ENCODE measurements around the gene KIAA1671. TPM values are rescaled to one million over a fixed set of nuclear protein-coding genes. Genes with fewer than 3 reads are reported as not detected.

The KIAA1671 gene
- total RNA-seq, 1 experiment from 2014 or later = 12.8 TPM

DNA sequence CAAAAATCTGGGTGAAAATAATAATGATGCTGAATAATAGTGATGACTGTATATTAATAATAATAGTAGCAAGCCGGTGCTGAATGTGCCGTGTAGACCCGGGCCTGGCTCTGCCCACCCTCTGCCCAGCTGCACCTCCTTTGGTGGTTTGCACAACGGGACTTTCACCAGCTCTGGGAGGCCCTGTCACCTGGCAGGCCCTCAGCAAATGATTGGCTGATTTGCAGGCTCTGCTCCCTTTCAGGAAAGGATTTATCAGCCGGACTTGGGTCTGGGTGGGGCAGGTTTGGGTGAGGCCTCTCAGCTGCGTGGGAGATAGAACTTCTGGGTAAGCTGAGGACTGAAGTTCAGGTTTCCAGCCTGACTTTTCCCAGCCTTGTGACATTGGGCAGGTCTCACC, 21.4 kb downstream of the KIAA1671 start:
- ChIA-PET CTCF (no interaction called here), POLR2A (ENCODE audit: low non-redundant PET) (interaction anchor here (0.6 kb wide), 1 partner anchor 148 kb away, joined by 3 read pairs; no protein-coding TSS in a partner anchor)
- DNase-seq (ENCODE audit: low spot score) = no peak
- Histone ChIP-seq H3K4me3 (ENCODE audit: low read depth, low read length, poor library complexity, severe bottlenecking) (no peak overlapping the region), H3K4me1 (ENCODE audit: insufficient read depth, low read length, poor library complexity, severe bottlenecking) (no peaks in the 10 kb centered on the region), H3K27me3 (replicated peaks; ENCODE audit: insufficient read depth, low read depth, low read length, poor library complexity) (no peaks in the 10 kb centered on the region), H3K36me3 (ENCODE audit: insufficient read depth, low read length, poor library complexity, severe bottlenecking) (no peaks in the 10 kb centered on the region), H3K27ac (ENCODE audit: low read depth, low read length, poor library complexity, severe bottlenecking) (no peak overlapping the region), H3K9me3 (ENCODE audit: low read depth, low read length, poor library complexity, severe bottlenecking) (no peaks in the 10 kb centered on the region)
- BruUV-seq (replicated peaks) = no TSS peak
- intact Hi-C loops (cut with micrococcal nuclease; ENCODE audit: unreplicated experiment) = no loop called here
- TF ChIP-seq, protein P1, sequence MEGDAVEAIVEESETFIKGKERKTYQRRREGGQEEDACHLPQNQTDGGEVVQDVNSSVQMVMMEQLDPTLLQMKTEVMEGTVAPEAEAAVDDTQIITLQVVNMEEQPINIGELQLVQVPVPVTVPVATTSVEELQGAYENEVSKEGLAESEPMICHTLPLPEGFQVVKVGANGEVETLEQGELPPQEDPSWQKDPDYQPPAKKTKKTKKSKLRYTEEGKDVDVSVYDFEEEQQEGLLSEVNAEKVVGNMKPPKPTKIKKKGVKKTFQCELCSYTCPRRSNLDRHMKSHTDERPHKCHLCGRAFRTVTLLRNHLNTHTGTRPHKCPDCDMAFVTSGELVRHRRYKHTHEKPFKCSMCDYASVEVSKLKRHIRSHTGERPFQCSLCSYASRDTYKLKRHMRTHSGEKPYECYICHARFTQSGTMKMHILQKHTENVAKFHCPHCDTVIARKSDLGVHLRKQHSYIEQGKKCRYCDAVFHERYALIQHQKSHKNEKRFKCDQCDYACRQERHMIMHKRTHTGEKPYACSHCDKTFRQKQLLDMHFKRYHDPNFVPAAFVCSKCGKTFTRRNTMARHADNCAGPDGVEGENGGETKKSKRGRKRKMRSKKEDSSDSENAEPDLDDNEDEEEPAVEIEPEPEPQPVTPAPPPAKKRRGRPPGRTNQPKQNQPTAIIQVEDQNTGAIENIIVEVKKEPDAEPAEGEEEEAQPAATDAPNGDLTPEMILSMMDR (conservative IDR thresholded peaks at IDR 0.05; ENCODE audit: low read depth, low read length) = no peak
- TF ChIP-seq EZH2 (IDR thresholded peaks at IDR 0.05; ENCODE audit: borderline replicate concordance, low read depth, low read length, poor library complexity, severe bottlenecking) = no peak

DNA sequence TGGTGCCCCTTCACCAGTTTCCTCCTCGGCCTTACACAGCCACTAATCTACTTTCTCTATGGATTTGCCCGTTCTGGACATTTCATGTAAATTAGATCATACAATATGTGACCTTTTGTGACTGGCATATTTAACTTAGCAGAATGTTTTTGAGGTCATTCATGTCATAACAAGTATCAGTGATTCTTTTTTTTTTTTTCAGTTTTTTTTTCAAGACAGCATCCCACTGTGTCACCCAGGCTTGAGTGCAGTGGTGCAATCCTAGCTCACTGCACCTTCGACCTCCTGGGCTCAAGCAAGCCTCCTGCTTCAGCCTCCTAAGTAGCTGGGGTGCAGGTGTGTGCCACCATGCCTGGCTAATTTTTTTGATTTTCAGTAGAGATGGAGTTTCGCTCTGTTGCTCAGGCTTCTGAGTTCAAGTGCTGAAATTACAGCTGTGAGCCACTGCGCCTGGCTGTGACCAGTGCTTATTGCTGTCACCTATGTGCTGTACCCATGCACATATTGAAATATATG, 22.7 kb downstream of the KIAA1671 start:
- POLR2A ChIA-PET (ENCODE audit: low non-redundant PET) = no interaction called here
- intact Hi-C loops (cut with micrococcal nuclease; ENCODE audit: unreplicated experiment) = no loop called here
- Histone ChIP-seq H3K27ac (ENCODE audit: low read depth, low read length, poor library complexity, severe bottlenecking) (no peak overlapping the region), H3K36me3 (ENCODE audit: insufficient read depth, low read length, poor library complexity, severe bottlenecking) (no peaks in the 10 kb centered on the region), H3K9me3 (ENCODE audit: low read depth, low read length, poor library complexity, severe bottlenecking) (no peaks in the 10 kb centered on the region), H3K4me3 (ENCODE audit: low read depth, low read length, poor library complexity, severe bottlenecking) (no peak overlapping the region), H3K4me1 (ENCODE audit: insufficient read depth, low read length, poor library complexity, severe bottlenecking) (no peaks in the 10 kb centered on the region), H3K27me3 (replicated peaks; ENCODE audit: insufficient read depth, low read depth, low read length, poor library complexity) (no peaks in the 10 kb centered on the region)
- TF ChIP-seq EZH2 (IDR thresholded peaks at IDR 0.05; ENCODE audit: borderline replicate concordance, low read depth, low read length, poor library complexity, severe bottlenecking) = no peak
- TF ChIP-seq, protein P1 (conservative IDR thresholded peaks at IDR 0.05; ENCODE audit: low read depth, low read length) = no peak
- CTCF ChIA-PET = no interaction called here
- no TSS peak for BruUV-seq (replicated peaks)
- no peak for DNase-seq (ENCODE audit: low spot score)

DNA sequence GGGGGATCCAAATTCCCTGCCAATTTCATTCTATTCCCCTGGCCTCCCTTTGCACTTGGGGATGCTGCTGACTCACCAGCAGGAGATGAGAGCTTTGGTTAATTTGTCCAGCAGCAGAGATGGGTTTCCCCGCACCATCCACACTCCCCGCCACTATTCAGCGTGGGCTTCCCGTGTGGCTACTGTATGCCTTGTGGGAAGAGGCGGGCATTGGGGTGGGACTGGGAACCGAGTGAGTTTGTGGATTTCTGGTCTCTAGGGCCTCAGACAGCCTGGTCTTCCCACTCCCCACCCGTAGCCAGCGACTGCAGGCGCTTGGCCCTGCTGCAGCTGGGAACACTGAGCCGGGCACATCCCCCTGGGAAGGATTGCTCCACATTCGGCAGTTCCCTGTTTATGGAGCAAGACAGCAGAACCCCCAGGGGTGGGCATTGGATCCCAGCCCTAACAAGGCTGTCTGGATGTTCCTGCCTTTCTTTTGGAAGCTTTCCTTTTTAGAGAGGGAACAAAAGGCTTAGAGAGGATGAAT, 23.4 kb downstream of the KIAA1671 start:
- CTCF ChIA-PET = no interaction called here

More for the DNA sequence above, 23.4 kb downstream of the KIAA1671 start:
- H3K36me3 ChIP-seq (ENCODE audit: insufficient read depth, low read length, poor library complexity, severe bottlenecking) = no peaks in the 10 kb centered on the region
- H3K27me3 ChIP-seq (replicated peaks; ENCODE audit: insufficient read depth, low read depth, low read length, poor library complexity) = no peaks in the 10 kb centered on the region
- POLR2A ChIA-PET (ENCODE audit: low non-redundant PET) = no interaction called here
- intact Hi-C loops (cut with micrococcal nuclease; ENCODE audit: unreplicated experiment) = no loop called here
- no TSS peak for BruUV-seq (replicated peaks)
- H3K4me3 ChIP-seq (ENCODE audit: low read depth, low read length, poor library complexity, severe bottlenecking) = no peak overlapping the region
- TF ChIP-seq, protein P1 (conservative IDR thresholded peaks at IDR 0.05; ENCODE audit: low read depth, low read length) = no peak
- TF ChIP-seq EZH2 (IDR thresholded peaks at IDR 0.05; ENCODE audit: borderline replicate concordance, low read depth, low read length, poor library complexity, severe bottlenecking) = no peak
- H3K9me3 ChIP-seq (ENCODE audit: low read depth, low read length, poor library complexity, severe bottlenecking) = no peaks in the 10 kb centered on the region
- DNase-seq (ENCODE audit: low spot score) = no peak
- no peaks in the 10 kb centered on the region for H3K4me1 ChIP-seq (ENCODE audit: insufficient read depth, low read length, poor library complexity, severe bottlenecking)
- no peak overlapping the region for H3K27ac ChIP-seq (ENCODE audit: low read depth, low read length, poor library complexity, severe bottlenecking)

Data from A673 (cell line).